RWPE2 (cell line): ENCODE data around the gene GTF3C5.
A peak's percentile ranks its signal among the peaks of the same experiment; 100 is the strongest.

ENCODE experiments used
- ATAC-seq: fragments of 200-7000 bp; cut with Tn5 transposase; 3 replicates; pipeline ENCODE4 v1.9.1; 2021; ENCODE audit warnings: low read depth
- DNase-seq: peaks from one replicate; pipeline ENCODE4 v3.0.0-alpha.2; 2020; ENCODE audit warnings: low spot score
- H3K27ac ChIP-seq: fragments of 450-650 bp; 2 replicates; pipeline ENCODE4 v1.5.1; 2017; ENCODE audit warnings: mild to moderate bottlenecking; ENCODE audit not compliant: poor library complexity, severe bottlenecking
- H3K27me3 ChIP-seq: fragments of 250-450 bp; sonication (Bioruptor Pico); 2 replicates; pipeline ENCODE4 v1.5.1; 2021; ENCODE audit warnings: mild to moderate bottlenecking, moderate library complexity; ENCODE audit not compliant: insufficient read depth, poor library complexity, severe bottlenecking
- H3K36me3 ChIP-seq: fragments of 250-450 bp; sonication (Bioruptor Pico); 2 replicates; pipeline ENCODE4 v1.5.1; 2020; ENCODE audit warnings: low read depth, mild to moderate bottlenecking, moderate library complexity
- H3K4me1 ChIP-seq: fragments of 250-450 bp; sonication (Bioruptor Pico); 2 replicates; pipeline ENCODE4 v1.5.1; 2021; ENCODE audit warnings: mild to moderate bottlenecking, moderate library complexity; ENCODE audit not compliant: insufficient read depth, poor library complexity, severe bottlenecking
- H3K4me3 ChIP-seq: fragments of 250-450 bp; sonication (Bioruptor Pico); 2 replicates; pipeline ENCODE4 v1.5.1; 2021; ENCODE audit warnings: mild to moderate bottlenecking, moderate library complexity; ENCODE audit not compliant: severe bottlenecking
- H3K9me3 ChIP-seq: fragments of 250-450 bp; sonication (Bioruptor Pico); 2 replicates; pipeline ENCODE4 v1.5.1; 2021; ENCODE audit warnings: mild to moderate bottlenecking, moderate library complexity; ENCODE audit not compliant: severe bottlenecking
- TF ChIP-seq, protein P1 (sequence below): fragments of 450-650 bp; IDR thresholded peaks from one replicate; pipeline ENCODE4 v1.5.1; 2017; ENCODE audit warnings: mild to moderate bottlenecking, moderate library complexity; ENCODE audit not compliant: poor library complexity, severe bottlenecking

GTF3C5 gene

DNA sequence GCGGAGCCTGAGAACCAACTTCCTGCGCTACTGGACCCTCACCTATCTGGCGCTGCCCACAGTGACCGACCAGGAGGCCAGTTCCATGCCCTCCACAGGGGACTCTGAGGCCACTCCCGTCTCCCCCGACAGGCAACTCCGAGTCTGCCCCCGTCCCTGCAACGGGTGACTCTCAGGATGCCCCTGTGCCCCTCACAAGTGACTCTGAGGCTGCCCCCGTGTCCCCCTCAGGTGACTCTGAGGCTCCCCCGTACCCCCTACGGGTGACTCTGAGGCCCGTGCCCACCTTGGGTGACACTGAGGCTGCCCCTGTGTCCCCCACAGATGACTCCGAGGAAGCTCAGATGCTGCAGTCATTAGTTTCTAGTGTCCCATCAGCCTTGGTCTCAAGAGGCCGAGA, 56.1 kb downstream of the GTF3C5 start:
- Histone ChIP-seq H3K4me1 (no peaks in the 10 kb centered on the region), H3K27me3 (no peaks in the 10 kb centered on the region), H3K4me3 (no peak overlapping the region), H3K9me3 (no peaks in the 10 kb centered on the region), H3K36me3 (no peaks in the 10 kb centered on the region), H3K27ac (no peak overlapping the region)
- no peak for ATAC-seq
- TF ChIP-seq, protein P1, sequence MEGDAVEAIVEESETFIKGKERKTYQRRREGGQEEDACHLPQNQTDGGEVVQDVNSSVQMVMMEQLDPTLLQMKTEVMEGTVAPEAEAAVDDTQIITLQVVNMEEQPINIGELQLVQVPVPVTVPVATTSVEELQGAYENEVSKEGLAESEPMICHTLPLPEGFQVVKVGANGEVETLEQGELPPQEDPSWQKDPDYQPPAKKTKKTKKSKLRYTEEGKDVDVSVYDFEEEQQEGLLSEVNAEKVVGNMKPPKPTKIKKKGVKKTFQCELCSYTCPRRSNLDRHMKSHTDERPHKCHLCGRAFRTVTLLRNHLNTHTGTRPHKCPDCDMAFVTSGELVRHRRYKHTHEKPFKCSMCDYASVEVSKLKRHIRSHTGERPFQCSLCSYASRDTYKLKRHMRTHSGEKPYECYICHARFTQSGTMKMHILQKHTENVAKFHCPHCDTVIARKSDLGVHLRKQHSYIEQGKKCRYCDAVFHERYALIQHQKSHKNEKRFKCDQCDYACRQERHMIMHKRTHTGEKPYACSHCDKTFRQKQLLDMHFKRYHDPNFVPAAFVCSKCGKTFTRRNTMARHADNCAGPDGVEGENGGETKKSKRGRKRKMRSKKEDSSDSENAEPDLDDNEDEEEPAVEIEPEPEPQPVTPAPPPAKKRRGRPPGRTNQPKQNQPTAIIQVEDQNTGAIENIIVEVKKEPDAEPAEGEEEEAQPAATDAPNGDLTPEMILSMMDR, result no peak
- DNase-seq, result peak; percentile 52

DNA sequence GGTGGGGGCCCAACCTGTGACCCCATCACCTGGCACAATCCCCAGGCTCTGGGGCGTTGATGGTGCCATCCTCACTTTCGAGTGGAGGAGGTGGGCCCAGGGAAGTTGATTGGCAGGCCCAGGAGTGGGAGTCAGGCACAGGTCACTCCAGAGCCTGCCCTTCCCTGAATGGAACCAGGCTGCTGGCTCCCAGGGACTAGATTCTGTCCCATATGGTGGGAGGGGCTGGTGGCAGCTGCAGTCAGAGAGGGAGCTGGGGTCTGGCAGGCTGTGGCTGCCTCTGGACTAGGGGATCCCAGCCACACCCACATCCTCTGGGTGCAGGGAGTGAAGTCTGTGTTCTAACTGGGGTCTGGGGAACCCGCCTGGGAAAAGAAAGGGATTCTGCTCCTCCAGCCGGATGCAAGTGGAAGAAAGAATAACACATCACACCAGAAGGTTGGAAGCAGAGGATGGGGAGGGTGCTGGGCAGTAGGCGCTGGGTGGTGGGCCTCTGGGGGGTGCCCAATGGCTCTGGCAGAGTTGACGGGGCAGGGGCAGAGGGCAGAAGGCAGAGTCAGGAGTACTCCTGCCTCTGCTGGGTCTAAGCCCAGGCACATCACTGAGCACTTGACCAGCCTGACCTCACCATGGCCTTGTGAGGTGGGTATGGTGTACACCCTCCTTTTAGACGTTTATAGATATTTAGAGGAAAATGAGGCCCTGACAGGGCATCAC, 56.8 kb downstream of the GTF3C5 start:
- H3K36me3 ChIP-seq, result no peaks in the 10 kb centered on the region
- H3K27me3 ChIP-seq, result no peaks in the 10 kb centered on the region
- H3K4me3 ChIP-seq, result no peak overlapping the region
- ATAC-seq, result no peak
- peak; percentile 38 for DNase-seq
- TF ChIP-seq, protein P1, result no peak
- no peak overlapping the region for H3K27ac ChIP-seq
- H3K4me1 ChIP-seq, result no peaks in the 10 kb centered on the region
- H3K9me3 ChIP-seq, result no peaks in the 10 kb centered on the region

DNA sequence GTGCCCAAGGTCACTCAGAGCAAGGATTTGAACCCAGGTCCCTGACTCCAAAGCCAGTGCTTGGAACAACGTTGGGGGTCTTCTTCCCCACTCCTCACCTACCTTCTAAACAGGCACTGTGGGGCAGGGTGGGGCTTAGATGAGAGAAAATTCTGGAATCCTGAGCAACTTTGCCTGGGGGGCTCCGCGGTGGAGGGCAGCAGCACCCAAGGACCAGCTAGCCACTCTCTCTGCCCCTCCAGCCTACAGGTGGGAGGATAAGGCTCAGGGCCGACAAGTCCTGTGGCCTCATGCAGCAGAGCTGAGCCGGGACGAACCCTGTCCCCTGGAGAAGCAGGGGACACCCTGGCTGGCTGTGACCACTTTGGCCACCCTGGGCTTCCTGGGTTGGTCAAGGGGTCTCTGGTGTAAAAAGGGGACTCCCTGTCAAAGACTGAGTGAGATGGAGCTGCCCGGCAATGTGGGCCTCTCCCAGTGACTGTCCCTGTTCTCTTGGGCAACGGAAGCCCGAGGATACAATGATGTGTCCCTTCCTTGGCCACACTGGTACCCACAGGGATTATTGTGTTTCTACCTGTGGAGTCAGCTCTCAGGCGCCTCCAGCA, 57.5 kb downstream of the GTF3C5 start:
- Histone ChIP-seq H3K4me3 (no peak overlapping the region), H3K4me1 (no peaks in the 10 kb centered on the region), H3K27ac (no peak overlapping the region), H3K36me3 (no peaks in the 10 kb centered on the region), H3K9me3 (no peaks in the 10 kb centered on the region), H3K27me3 (no peaks in the 10 kb centered on the region)
- DNase-seq (peak; percentile 32), ATAC-seq (no peak)
- TF ChIP-seq, protein P1, result no peak

DNA sequence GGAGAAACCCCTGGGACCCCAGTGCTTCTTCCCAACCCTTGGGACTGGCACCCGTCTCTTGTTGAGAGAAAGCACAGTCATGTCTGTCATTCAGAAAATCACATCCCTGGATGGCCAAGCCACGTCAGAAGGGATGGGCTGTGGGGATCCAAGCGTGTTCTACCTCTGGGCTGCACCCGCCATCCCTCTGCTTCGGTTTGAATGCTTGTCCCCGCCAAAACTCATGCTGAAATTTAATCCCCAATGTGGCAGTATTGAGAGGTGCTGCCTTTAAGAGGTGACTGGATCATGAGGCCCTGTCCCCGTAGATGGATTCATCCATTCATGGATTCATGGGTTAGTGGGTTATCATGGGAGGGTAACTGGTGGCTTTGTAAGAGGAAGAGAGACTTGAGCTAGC, 58.0 kb downstream of the GTF3C5 start:
- Histone ChIP-seq H3K9me3 (no peaks in the 10 kb centered on the region), H3K4me3 (no peak overlapping the region), H3K4me1 (no peaks in the 10 kb centered on the region), H3K27ac (no peak overlapping the region), H3K27me3 (no peaks in the 10 kb centered on the region), H3K36me3 (no peaks in the 10 kb centered on the region)
- TF ChIP-seq, protein P1, result no peak
- no peak for ATAC-seq
- DNase-seq, result no peak

DNA sequence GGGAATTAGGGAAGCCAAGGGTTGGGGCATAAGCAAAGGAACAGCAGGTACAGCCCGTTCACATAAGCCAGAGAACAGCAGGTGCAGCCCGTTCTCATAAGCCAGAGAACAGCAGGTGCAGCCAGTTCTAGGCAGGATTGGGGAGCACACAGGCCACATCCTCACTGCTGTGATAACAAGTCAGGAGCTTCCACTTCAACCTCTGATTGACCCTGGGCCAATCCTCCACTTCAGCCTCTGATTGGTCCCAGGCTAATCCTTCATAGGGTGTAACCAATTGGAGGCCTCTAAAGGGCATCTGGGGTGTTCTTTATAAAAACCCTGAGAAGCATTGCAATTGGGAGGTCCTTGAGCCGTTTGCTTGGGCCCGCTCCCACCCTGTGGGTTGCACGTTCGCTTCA, 58.5 kb downstream of the GTF3C5 start:
- ATAC-seq, result no peak
- TF ChIP-seq, protein P1, result no peak
- DNase-seq, result no peak
- Histone ChIP-seq H3K4me3 (no peak overlapping the region), H3K9me3 (no peaks in the 10 kb centered on the region), H3K27me3 (no peaks in the 10 kb centered on the region), H3K36me3 (no peaks in the 10 kb centered on the region), H3K27ac (no peak overlapping the region), H3K4me1 (no peaks in the 10 kb centered on the region)
